PC-3 (cell line): ENCODE data around the gene SNN. TPM values are rescaled to one million over a fixed set of nuclear protein-coding genes. Genes with fewer than 3 reads are reported as not detected.

Experiments
- ATAC-seq: fragments of 200-7000 bp; cut with Tn5 transposase; 2 replicates; pipeline ENCODE4 v1.9.1; 2020; ENCODE audit warnings: mild to moderate bottlenecking, moderate library complexity
- BruUV-seq: library from RNA; stranded (reverse); fragments of 400-500 nt; replicated peaks from 2 replicates; lab custom pipeline; 2021; lab: Mats Ljungman, UMichigan
- CTCF ChIA-PET: fragments of 300-600 bp; sonication (Branson Sonifier 250); formaldehyde crosslinking; loops from one replicate; lab custom pipeline; 2022; ENCODE audit warnings: antibody characterized with exemption; lab: Charles Lee
- POLR2A ChIA-PET: fragments of 300-600 bp; sonication (Branson Sonifier 250); formaldehyde crosslinking; loops from one replicate; lab custom pipeline; 2022; ENCODE audit warnings: antibody characterized with exemption; ENCODE audit not compliant: unreplicated experiment; lab: Charles Lee
- DNase-seq: peaks from one replicate; pipeline ENCODE4 v3.0.0-alpha.2; 2015
- H2AFZ ChIP-seq: fragments of 300-600 bp; sonication (generic); 2 replicates; pipeline ENCODE4 v1.6.0; 2016; ENCODE audit warnings: antibody characterized with exemption, low read length
- H3F3A ChIP-seq: fragments of 300-600 bp; sonication (generic); one replicate; pipeline ENCODE4 v1.6.0; 2017; ENCODE audit warnings: antibody characterized with exemption, low read length, control low read depth, mild to moderate bottlenecking; ENCODE audit not compliant: unreplicated experiment
- H3K27ac ChIP-seq: fragments of 300-600 bp; sonication (generic); 2 replicates; pipeline ENCODE4 v1.5.1; 2016; ENCODE audit warnings: mild to moderate bottlenecking, low read length
- H3K27me3 ChIP-seq: fragments of 300-600 bp; sonication (generic); 2 replicates; pipeline ENCODE4 v1.6.1; 2016; ENCODE audit warnings: low read length, mixed read lengths
- H3K36me3 ChIP-seq: fragments of 300-600 bp; sonication (generic); 2 replicates; pipeline ENCODE4 v1.6.1; 2016; ENCODE audit warnings: low read depth, mixed run types, low read length, mixed read lengths
- H3K4me1 ChIP-seq: fragments of 300-600 bp; sonication (generic); 2 replicates; pipeline ENCODE4 v1.5.1; 2016; ENCODE audit warnings: low read length; ENCODE audit not compliant: insufficient read depth
- H3K4me2 ChIP-seq: fragments of 300-600 bp; sonication (generic); 2 replicates; pipeline ENCODE4 v1.6.0; 2016; ENCODE audit warnings: low read length
- H3K4me3 ChIP-seq: fragments of 300-600 bp; sonication (generic); 2 replicates; pipeline ENCODE4 v1.5.1; 2016; ENCODE audit warnings: mild to moderate bottlenecking, low read length, mixed read lengths
- H3K79me2 ChIP-seq: fragments of 300-600 bp; sonication (generic); 2 replicates; pipeline ENCODE4 v1.6.1; 2017; ENCODE audit warnings: low read length, mixed read lengths
- H3K9ac ChIP-seq: fragments of 300-600 bp; sonication (generic); 2 replicates; pipeline ENCODE4 v1.6.0; 2016; ENCODE audit warnings: mild to moderate bottlenecking, low read length
- H3K9me2 ChIP-seq: fragments of 300-600 bp; sonication (generic); replicated peaks from 2 replicates; pipeline ENCODE4 v1.6.1; 2016; ENCODE audit warnings: mixed run types, low read length, mixed read lengths
- H3K9me3 ChIP-seq: fragments of 300-600 bp; sonication (generic); 2 replicates; pipeline ENCODE4 v1.6.1; 2016; ENCODE audit warnings: low read length, mixed read lengths
- H4K20me1 ChIP-seq: fragments of 300-600 bp; sonication (generic); 2 replicates; pipeline ENCODE4 v1.6.1; 2016; ENCODE audit warnings: low read length, mixed read lengths
- CTCF ChIP-seq: fragments of 300-600 bp; sonication (generic); conservative IDR thresholded peaks from 2 replicates; pipeline ENCODE4 v1.5.1; 2017; ENCODE audit warnings: antibody characterized with exemption, low read depth, mild to moderate bottlenecking, low read length
- EZH2 ChIP-seq: fragments of 300-600 bp; sonication (generic); IDR thresholded peaks from one replicate; pipeline ENCODE4 v1.6.1; 2017; ENCODE audit warnings: antibody characterized with exemption, mild to moderate bottlenecking, low read length; ENCODE audit not compliant: unreplicated experiment
- EZH2phosphoT487 ChIP-seq: fragments of 300-600 bp; sonication (generic); IDR thresholded peaks from 2 replicates; pipeline ENCODE4 v1.6.1; 2018; ENCODE audit warnings: mild to moderate bottlenecking, antibody characterized with exemption, low read length, borderline replicate concordance
- intact Hi-C: fragments of 100-400 bp; cut with micrococcal nuclease; formaldehyde crosslinking; loops from 2 replicates; pipeline ENCODE4 v1.9.0; 2023
- total RNA-seq: library from RNA; depleted of rRNA; stranded (reverse); fragments of >200 nt; gene quantifications from 2 replicates; pipeline ENCODE4 v1.2.3, GENCODE V29; 2014

The SNN gene
- total RNA-seq, 1 experiment from 2014 or later = 4.3 TPM

GRCh38 chr16:11721781-11722467, 53.7 kb downstream of the SNN start:
- DNase-seq (no peak), ATAC-seq (no peak)
- Histone ChIP-seq H3K27me3 (no peaks in the 10 kb centered on the region), H3K9me2 (no peaks in the 10 kb centered on the region), H2AFZ (no peak overlapping the region), H3K4me2 (no peak overlapping the region), H3K27ac (no peak overlapping the region), H3K9me3 (no peaks in the 10 kb centered on the region), H3K4me3 (no peak overlapping the region), H3K79me2 (no peaks in the 10 kb centered on the region), H3K4me1 (no peaks in the 10 kb centered on the region), H3F3A (no peaks in the 10 kb centered on the region), H4K20me1 (no peaks in the 10 kb centered on the region), H3K9ac (no peak overlapping the region), H3K36me3 (0 out of 2 replicates have a peak, but pooled peaks cover 6% of the 10 kb centered on the region)
- ChIA-PET CTCF (no interaction called here), POLR2A (no interaction called here)
- TF ChIP-seq EZH2 = no peak
- TF ChIP-seq EZH2phosphoT487 = no peak
- TF ChIP-seq CTCF = no peak
- BruUV-seq = no TSS peak
- intact Hi-C loops = no loop called here

- intact Hi-C loops = no loop called here
- no peak overlapping the region for H2AFZ ChIP-seq
Measured at GRCh38 chr16:11722468-11722808, 54.2 kb downstream of the SNN start.

More at GRCh38 chr16:11722468-11722808, 54.2 kb downstream of the SNN start:
- Histone ChIP-seq H3K4me1 (no peaks in the 10 kb centered on the region), H3K9ac (no peak overlapping the region), H3K9me2 (no peaks in the 10 kb centered on the region), H3K36me3 (0 out of 2 replicates have a peak, but pooled peaks cover 6% of the 10 kb centered on the region), H3K4me2 (no peak overlapping the region), H3K9me3 (no peaks in the 10 kb centered on the region), H4K20me1 (no peaks in the 10 kb centered on the region), H3F3A (no peaks in the 10 kb centered on the region), H3K79me2 (no peaks in the 10 kb centered on the region), H3K27ac (no peak overlapping the region), H3K4me3 (no peak overlapping the region), H3K27me3 (no peaks in the 10 kb centered on the region)
- TF ChIP-seq EZH2phosphoT487 (no peak), CTCF (no peak), EZH2 (no peak)
- BruUV-seq = no TSS peak
- CTCF ChIA-PET = no interaction called here
- DNase-seq = no peak
- POLR2A ChIA-PET = no interaction called here
- no peak for ATAC-seq
